ENCODE measurements around the gene KDM6A. TPM values are rescaled to one million over a fixed set of nuclear protein-coding genes. Genes with fewer than 3 reads are reported as not detected.

Gene KDM6A
- total and polyA plus RNA-seq, 2 donors (not counting 3 experiments of a cell fraction or from before 2014, with no cell fraction given): 9.0 to 20.6 TPM

DNA sequence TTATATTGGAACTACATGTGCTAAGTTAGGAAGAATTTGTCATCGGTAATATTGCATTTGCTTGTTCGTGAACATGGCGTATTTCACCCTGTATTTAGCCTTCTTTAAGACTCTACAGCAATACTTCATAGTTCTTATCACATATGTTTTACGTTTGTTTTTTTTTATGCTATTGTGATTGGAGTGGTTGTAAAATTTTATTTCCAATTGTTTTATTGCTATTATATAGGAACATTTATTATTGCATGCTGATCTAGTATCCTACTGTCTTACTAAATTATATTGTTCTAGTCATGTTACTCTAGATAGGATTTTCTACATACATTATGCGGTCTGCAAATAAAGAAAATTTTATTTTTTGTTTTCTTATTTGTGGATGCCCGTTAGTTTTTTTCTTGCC, 107.4 kb downstream of the KDM6A start:
- no peak for DNase-seq (ENCODE audit: low read depth, low spot score)
- H3K9me1 ChIP-seq (replicated peaks; ENCODE audit: control insufficient read depth, extremely low read depth, insufficient read depth, low read length): no peaks in the 10 kb centered on the region
- H3K4me3 ChIP-seq (replicated peaks in 1 of 3; ENCODE audit: insufficient read depth in 1 of 3, low read depth in 1 of 3, low read length in 3 of 3): no peak overlapping the region
- TF ChIP-seq EZH2 (IDR thresholded peaks at IDR 0.05; ENCODE audit: borderline replicate concordance, low read depth, low read length, severe bottlenecking) (no peak), FOS (IDR thresholded peaks at IDR 0.05; ENCODE audit: borderline replicate concordance, insufficient read depth, low read length) (no peak), POLR2A (IDR thresholded peaks at IDR 0.05; ENCODE audit: low read depth, low read length) (no peak), POLR2AphosphoS5 (IDR thresholded peaks at IDR 0.05; ENCODE audit: insufficient read depth, low read depth, low read length) (no peak), JUN (IDR thresholded peaks at IDR 0.05; ENCODE audit: borderline replicate concordance, insufficient read depth, insufficient read length, low read depth) (no peak), GATA2 (IDR thresholded peaks at IDR 0.05; ENCODE audit: insufficient read depth, insufficient read length, low read depth, low read length) (no peak), MYC (IDR thresholded peaks at IDR 0.05; ENCODE audit: low read depth, low read length) (no peak), CTCF (IDR thresholded peaks at IDR 0.05; ENCODE audit: extremely low read depth in 1 of 2, insufficient read depth in 1 of 2, low read depth in 1 of 2, low read length in 2 of 2) (no peak)
- TF ChIP-seq, protein P1, sequence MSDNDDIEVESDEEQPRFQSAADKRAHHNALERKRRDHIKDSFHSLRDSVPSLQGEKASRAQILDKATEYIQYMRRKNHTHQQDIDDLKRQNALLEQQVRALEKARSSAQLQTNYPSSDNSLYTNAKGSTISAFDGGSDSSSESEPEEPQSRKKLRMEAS (IDR thresholded peaks at IDR 0.05; ENCODE audit: insufficient read depth, insufficient read length): no peak
- POLR2A ChIA-PET: no interaction called here
- no peaks in the 10 kb centered on the region for H3K9me3 ChIP-seq (replicated peaks; ENCODE audit: control insufficient read depth, insufficient read depth, low read length)
- H3K27me3 ChIP-seq (ENCODE audit: control insufficient read depth in 2 of 2, insufficient read depth in 2 of 2, low read length in 2 of 2): no peaks in the 10 kb centered on the region
- H3K4me2 ChIP-seq (ENCODE audit: insufficient read depth, low read length): no peak overlapping the region
- H3K4me1 ChIP-seq (ENCODE audit: control insufficient read depth, extremely low read depth, insufficient read depth, low read length): no peaks in the 10 kb centered on the region
- no peak overlapping the region for H3K27ac ChIP-seq (ENCODE audit: insufficient read depth, low read depth, low read length)
- H3K9ac ChIP-seq (replicated peaks; ENCODE audit: extremely low read depth, insufficient read depth, low read length): no peak overlapping the region
- no peak overlapping the region for H2AFZ ChIP-seq (ENCODE audit: low read depth, low read length)
- intact Hi-C loops (cut with micrococcal nuclease) (no loop called here), dilution Hi-C loops (cut with MboI; ENCODE audit: extremely low pct_ligation_motif_present, low sequenced_read_pairs) (no loop called here)
- no TSS peak for BruUV-seq (replicated peaks)
- FAIRE-seq: no peak
- H3K36me3 ChIP-seq (ENCODE audit: control insufficient read depth in 2 of 2, extremely low read depth in 1 of 2, insufficient read depth in 2 of 2, low read length in 2 of 2): no peaks in the 10 kb centered on the region
- no peaks in the 10 kb centered on the region for H4K20me1 ChIP-seq (replicated peaks; ENCODE audit: control insufficient read depth, extremely low read depth, insufficient read depth, low read length)
- H3K79me2 ChIP-seq (ENCODE audit: control insufficient read depth, insufficient read depth, low read length): peaks cover 20% of the 10 kb centered on the region
- CTCF ChIA-PET: no interaction called here
